T-helper 9 cell (primary cell): ENCODE data around the gene NDUFA3.
"Not testable (repeated sequence)": the region's sequence is repeated elsewhere in the genome, so short reads cannot be mapped to it uniquely, and the experiment has no call there.

ENCODE experiments used
- DNase-seq: peaks from one replicate; pipeline ENCODE4 v3.0.0-alpha.2; 2020
- total RNA-seq, 2 donors: gene quantifications; one replicate each; lab custom pipeline; 2026; lab: John Stamatoyannopoulos, UW

Gene NDUFA3
- 15.0 to 39.3 reads per million in 2 donors for total RNA-seq

DNA sequence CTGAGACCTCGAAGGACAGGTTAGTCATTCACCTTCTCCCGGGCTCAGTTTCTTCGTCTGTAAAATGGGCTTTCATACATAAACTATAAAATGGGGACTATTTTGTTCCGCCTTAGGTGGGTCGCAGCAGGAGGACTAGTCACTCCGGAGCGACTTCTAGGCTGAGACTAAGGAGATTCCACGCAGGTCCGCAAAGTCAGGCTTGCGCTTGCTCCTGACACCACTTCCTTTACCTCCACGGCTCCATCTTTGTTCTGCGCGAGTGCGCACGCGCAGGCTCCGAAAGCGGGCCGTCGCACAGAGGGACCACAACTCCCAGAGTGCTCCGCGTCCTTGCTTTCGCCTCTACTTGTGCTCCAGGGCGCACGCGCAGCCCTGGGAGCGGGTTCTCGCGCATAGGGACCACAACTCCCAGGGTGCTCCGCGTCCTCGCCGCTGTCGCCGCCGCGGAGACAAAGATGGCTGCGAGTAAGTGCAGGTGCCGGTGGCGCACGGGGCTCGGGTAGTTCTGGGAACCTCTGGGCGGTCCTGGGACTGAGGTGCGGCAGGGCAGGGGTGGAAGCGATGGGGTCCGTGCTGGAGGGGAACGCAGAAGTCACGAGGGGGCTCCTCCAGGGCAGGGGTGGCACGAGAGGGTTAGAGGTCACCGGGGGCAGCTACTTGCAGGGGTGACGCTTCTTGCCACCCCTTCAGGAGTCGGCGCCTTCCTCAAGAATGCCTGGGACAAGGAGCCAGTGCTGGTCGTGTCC is at the start of gene NDUFA3:
Gene NDUFA3 (plus strand): TSS at position 435 of the 749 bp plus-strand sequence. CDS start 24 bp downstream, at position 459.
- DNase-seq = peak; percentile 93

DNA sequence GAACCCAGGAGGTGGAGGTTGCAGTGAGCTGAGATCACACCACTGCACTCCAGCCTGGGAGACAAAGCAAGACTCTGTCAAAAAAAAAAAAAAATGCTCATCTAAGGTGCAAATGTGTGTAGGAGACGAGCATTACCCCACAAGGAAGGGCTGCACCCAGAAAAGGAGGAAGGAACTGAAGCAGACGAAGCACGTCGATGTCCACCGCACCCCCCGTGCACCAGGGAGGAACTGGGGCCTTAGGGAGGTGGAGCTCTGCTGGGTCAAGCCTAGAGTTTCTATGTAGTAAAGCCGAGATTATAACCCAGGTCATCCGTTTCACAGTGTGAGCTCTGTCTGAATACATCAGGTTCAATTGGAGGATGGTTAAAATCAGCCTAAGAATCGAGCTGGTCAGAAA is 40.0 kb upstream of the NDUFA3 start:
- no peak for DNase-seq

GRCh38 chr19:54063350-54064116 is 39.1 kb upstream of the NDUFA3 start, which contains the start of gene VSTM1:
VSTM1 (minus strand) TSS chr19:54063897; CDS start chr19:54063777, 120 bp downstream.
- no peak for DNase-seq

GRCh38 chr19:54069470-54069869 is 33.2 kb upstream of the NDUFA3 start:
- DNase-seq = no peak

GRCh38 chr19:54073829-54074228 is 28.8 kb upstream of the NDUFA3 start:
- DNase-seq = no peak

GRCh38 chr19:54074851-54075250 is 27.8 kb upstream of the NDUFA3 start:
- DNase-seq = no peak

GRCh38 chr19:54077334-54077733 is 25.3 kb upstream of the NDUFA3 start:
- DNase-seq = no peak

DNA sequence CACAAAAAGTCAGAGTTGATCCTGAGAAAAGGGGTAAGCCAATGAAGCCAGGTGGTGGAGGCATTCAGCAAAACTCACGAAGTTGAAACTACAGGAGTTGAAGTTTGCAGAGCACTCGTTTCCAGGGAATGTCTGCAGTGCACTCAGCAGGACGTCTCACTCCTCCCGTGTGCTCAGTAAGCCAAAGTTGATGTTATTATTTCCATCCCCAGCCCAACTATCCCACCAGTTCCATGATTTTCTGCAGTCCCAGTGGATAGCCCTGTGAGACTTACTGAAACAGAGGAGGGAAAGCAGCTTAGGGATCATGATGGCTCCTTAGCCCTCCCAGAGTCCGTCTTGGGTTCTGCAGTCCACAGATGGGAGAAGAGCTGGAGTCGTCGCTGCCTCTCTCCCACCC is 21.6 kb upstream of the NDUFA3 start, which contains the start of gene TARM1:
Gene TARM1 (minus strand): TSS at position 334 of the 400 bp plus-strand sequence. CDS start 25 bp downstream, at position 309.
- DNase-seq = no peak

GRCh38 chr19:54084410-54084809 is 18.2 kb upstream of the NDUFA3 start:
- DNase-seq = no peak

DNA sequence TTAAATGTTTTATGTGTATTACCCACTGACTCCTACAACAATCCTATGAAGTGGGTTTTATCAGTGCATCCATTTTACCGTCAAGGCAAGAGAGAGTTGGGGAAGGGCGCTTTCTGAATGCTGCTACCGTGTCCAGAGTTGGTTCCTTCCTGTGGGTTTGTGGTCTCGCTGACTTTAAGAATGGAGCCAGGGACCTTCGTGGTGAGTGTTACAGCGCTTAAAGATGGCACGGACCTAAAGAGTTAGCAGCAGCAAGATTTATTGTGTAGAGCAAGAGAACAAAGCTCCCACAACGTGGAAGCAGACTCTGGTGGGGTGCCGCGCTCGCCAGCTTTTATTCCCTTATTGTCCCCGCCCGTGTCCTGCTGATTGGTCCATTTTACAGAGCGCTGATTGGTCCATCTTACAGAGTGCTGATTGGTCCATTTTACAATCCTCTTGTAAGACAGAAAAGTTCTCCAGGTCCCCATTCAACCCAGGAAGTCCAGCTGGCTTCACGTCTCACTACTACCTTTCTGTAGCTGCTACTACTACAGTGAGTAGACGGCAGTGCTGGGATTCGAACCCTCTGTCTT is 8.1 kb upstream of the NDUFA3 start:
- DNase-seq = no peak

GRCh38 chr19:54095136-54095858 is 7.4 kb upstream of the NDUFA3 start:
- no peak for DNase-seq

- peak; percentile 27 for DNase-seq
Measured at GRCh38 chr19:54095859-54096616, 6.6 kb upstream of the NDUFA3 start.

- DNase-seq = no peak
Measured at GRCh38 chr19:54096617-54097106, 6.0 kb upstream of the NDUFA3 start.

DNA sequence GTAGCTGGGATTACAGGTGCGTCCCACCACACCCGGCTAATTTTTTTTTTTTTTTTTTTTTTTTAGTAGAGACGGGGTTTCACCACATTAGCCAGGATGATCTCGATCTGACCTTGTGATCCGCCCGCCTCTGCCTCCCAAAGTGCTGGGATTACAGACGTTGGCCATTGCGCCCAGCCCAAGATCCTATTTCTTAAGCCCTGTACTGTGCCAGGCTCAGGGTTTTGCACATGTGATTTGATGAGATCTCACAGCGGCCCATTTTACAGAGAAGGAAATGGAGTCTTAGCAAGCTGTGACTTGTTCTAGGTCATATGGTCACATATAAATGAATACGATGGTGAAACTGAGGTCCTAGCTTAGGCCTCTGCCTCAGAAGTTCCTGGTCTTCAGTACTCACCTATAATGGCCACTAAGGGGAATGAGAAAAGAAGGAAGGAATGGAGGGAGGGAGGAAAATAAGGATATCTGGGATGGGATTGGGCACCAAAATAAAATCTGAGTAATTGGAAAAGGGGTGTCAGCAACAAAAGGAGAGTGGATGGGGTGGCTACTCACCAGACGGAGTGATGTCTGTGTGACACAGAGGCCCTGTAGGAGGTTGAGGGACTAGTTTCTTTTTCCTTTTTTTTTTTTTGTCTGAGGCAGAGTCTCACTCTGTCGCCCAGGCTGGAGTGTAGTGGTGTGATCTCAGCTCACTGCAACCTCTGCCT is 3.3 kb upstream of the NDUFA3 start:
- no peak for DNase-seq

DNA sequence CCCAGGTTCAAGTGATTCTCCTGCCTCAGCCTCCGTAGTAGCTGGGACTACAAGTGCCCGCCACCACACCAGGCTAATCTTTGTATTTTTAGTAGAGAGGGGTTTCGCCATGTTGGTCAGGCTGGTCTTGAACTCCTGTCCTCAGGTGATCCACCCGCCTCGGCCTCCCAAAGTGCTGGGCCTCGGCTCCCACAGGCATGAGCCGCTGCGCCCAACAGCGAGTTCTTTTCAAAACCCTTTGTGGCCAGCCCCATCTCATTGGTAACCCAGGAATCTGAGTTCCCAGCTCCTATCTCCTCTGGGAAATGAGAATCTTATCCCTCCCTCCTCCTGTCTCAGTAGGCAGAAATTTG is 2.8 kb upstream of the NDUFA3 start:
- DNase-seq = not testable (repeated sequence)

- no peak for DNase-seq
Measured at GRCh38 chr19:54100561-54100960, 2.1 kb upstream of the NDUFA3 start, which contains the start of gene OSCAR. OSCAR (minus strand) TSS chr19:54100803; CDS start chr19:54100792, 11 bp downstream.

- DNase-seq = no peak
Measured at GRCh38 chr19:54104998-54105715, 2.5 kb downstream of the NDUFA3 start.

- no peak for DNase-seq
Measured at GRCh38 chr19:54105796-54106195, 3.1 kb downstream of the NDUFA3 start.

DNA sequence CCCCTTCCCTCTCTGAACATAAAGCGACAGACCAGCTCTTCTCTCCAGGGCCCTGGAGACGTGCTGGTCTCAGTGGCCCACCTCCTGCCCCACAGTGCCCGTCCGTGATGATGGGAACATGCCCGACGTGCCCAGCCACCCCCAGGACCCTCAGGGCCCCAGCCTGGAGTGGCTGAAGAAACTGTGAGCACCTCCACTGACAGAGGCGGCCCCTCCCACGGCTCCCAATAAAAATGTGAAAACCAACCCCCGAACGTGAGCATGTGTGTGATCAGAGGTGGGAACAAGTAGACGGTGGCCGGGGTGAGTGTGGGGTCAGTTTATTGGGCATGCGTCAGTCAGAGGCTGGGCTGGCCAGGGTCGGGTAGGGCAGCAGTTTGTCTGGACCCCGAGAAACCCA is 4.1 kb downstream of the NDUFA3 start:
- DNase-seq = no peak

DNA sequence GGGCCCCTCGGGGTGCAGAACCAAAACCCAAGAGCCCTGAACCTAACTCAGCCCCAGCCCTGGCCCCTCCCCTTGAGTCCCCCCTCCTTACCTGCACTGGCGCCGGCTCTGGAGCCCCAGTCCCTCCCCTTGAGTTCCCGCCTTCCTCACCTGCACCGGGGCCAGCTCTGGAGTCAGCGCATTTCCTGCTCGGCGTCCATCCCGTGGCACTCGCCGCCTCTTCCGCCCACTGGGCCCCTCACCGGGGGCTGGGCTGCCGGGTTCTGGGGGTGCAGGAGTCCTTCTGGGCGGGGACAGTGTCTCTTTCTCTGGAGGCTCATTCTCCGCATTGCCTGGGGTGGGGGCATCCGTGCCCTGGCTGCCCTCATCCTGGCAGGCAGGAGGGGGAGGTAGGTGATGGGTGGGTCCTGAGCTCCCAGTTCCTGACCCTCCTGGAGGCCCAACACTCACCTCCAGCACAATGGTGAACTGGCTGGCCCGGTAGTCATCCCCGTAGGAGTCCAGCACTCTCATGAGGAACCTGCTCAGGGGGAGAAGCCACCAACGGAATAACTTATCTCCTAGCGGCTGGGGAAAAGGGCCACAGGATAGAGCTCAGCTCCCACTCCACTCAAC is 5.3 kb downstream of the NDUFA3 start:
- DNase-seq = no peak
